C4-2B (cell line): Measurements from ENCODE around the gene MRNIP.

Experiments
- CTCF ChIP-seq: fragments of 450-650 bp; conservative IDR thresholded peaks from 2 replicates; pipeline ENCODE4 v1.5.1; 2017; ENCODE audit warnings: mild to moderate bottlenecking
- ZFX ChIP-seq: fragments of 450-650 bp; IDR thresholded peaks from 2 replicates; pipeline ENCODE4 v1.6.1; 2017

- TF ChIP-seq CTCF (no peak), ZFX (no peak)
These were observed 34.5 kb downstream of the MRNIP start for GRCh38 chr5:179823937-179824744.
